ENCODE results near the gene ACTA1. TPM values are rescaled to one million over a fixed set of nuclear protein-coding genes. Genes with fewer than 3 reads are reported as not detected.

Gene ACTA1
- total and polyA plus RNA-seq, 2 donors (not counting 1 experiment from before 2014, with no cell fraction given) = 0.21 TPM; not detected in 1

DNA sequence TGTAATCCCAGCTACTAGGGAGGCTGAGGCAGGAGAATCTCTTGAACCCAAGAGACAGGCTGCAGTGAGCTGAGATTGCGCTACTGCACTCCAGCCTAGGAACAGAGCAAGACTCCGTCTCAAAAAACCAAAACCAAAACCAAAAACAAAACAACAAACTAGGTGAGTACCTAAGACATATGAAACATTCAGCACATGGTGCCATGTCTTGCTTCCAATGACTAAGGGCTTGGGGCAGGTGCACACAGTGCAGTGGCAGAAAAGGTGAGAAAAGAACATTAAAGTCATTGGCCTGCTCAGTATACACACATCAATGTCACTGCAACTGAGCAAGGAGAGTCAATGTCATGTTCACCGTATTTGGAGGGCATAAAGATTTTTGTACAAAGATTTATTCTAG, 4.1 kb upstream of the ACTA1 start:
- Histone ChIP-seq H3K27me3 (replicated peaks in 1 of 4; ENCODE audit: control extremely low read depth in 1 of 4, control insufficient read depth in 3 of 4, insufficient read depth in 4 of 4, low read length in 3 of 4) (peaks cover 0 to 29% (median 16%) of the 10 kb centered on the region in 4 experiments), H3K36me3 (replicated peaks in 1 of 2; ENCODE audit: control extremely low read depth in 1 of 2, control insufficient read depth in 1 of 2, extremely low read depth in 1 of 2, insufficient read depth in 2 of 2, low read length in 1 of 2) (peaks cover 0 to 16% of the 10 kb centered on the region in 2 experiments), H3K4me3 (ENCODE audit: control extremely low read depth in 1 of 5, extremely low read depth in 1 of 5, insufficient read depth in 1 of 5, low read depth in 2 of 5, low read length in 4 of 5) (no peak overlapping the region), H3K79me2 (ENCODE audit: control insufficient read depth, insufficient read depth, low read length) (no peaks in the 10 kb centered on the region), H3K9me3 (ENCODE audit: control extremely low read depth in 1 of 3, control insufficient read depth in 2 of 3, insufficient read depth in 1 of 3, low read length in 2 of 3) (peaks cover 0 to 11% (median 0%) of the 10 kb centered on the region in 3 donors), H4K20me1 (ENCODE audit: control insufficient read depth, insufficient read depth, low read length, poor library complexity, severe bottlenecking) (no peaks in the 10 kb centered on the region), H2AFZ (ENCODE audit: insufficient read depth, low read depth, low read length, poor library complexity, severe bottlenecking) (no peak overlapping the region), H3K4me1 (ENCODE audit: control insufficient read depth in 2 of 2, insufficient read depth in 2 of 2, low read length in 2 of 2) (peaks cover 4 to 5% of the 10 kb centered on the region in 2 donors), H3K27ac (ENCODE audit: low read length in 2 of 2) (no peak overlapping the region), H3K4me2 (replicated peaks; ENCODE audit: low read depth, low read length, poor library complexity, severe bottlenecking) (no peak overlapping the region), H3K9ac (ENCODE audit: low read length) (no peak overlapping the region)
- ChIA-PET POLR2A (no interaction called here), CTCF (interaction anchor here (1.2 kb wide), 1 partner anchor 179 kb away, joined by 3 read pairs; no protein-coding TSS in a partner anchor)
- H3K27ac Mint-ChIP-seq = no peak overlapping the region
- no peak for ATAC-seq (ENCODE audit: low read depth)
- H3K4me3 Mint-ChIP-seq = no peak overlapping the region
- TF ChIP-seq, protein P1, sequence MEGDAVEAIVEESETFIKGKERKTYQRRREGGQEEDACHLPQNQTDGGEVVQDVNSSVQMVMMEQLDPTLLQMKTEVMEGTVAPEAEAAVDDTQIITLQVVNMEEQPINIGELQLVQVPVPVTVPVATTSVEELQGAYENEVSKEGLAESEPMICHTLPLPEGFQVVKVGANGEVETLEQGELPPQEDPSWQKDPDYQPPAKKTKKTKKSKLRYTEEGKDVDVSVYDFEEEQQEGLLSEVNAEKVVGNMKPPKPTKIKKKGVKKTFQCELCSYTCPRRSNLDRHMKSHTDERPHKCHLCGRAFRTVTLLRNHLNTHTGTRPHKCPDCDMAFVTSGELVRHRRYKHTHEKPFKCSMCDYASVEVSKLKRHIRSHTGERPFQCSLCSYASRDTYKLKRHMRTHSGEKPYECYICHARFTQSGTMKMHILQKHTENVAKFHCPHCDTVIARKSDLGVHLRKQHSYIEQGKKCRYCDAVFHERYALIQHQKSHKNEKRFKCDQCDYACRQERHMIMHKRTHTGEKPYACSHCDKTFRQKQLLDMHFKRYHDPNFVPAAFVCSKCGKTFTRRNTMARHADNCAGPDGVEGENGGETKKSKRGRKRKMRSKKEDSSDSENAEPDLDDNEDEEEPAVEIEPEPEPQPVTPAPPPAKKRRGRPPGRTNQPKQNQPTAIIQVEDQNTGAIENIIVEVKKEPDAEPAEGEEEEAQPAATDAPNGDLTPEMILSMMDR (IDR thresholded peaks at IDR 0.05) = no peak
- TF ChIP-seq EZH2 (IDR thresholded peaks at IDR 0.05; ENCODE audit: borderline replicate concordance, insufficient read depth, low read depth, low read length, poor library complexity, severe bottlenecking) = no peak
- intact Hi-C loops (cut with micrococcal nuclease) = no loop called here
- peaks cover 13% of the 10 kb centered on the region for H3K27me3 Mint-ChIP-seq
- no peaks in the 10 kb centered on the region for H3K9me3 Mint-ChIP-seq (ENCODE audit: insufficient read depth)
- WGBS (ENCODE audit: insufficient coverage) = no CpG with 5 or more reads among the region's 3 CpGs
- H3K4me1 Mint-ChIP-seq = peaks cover 1% of the 10 kb centered on the region
- no peak for DNase-seq

DNA sequence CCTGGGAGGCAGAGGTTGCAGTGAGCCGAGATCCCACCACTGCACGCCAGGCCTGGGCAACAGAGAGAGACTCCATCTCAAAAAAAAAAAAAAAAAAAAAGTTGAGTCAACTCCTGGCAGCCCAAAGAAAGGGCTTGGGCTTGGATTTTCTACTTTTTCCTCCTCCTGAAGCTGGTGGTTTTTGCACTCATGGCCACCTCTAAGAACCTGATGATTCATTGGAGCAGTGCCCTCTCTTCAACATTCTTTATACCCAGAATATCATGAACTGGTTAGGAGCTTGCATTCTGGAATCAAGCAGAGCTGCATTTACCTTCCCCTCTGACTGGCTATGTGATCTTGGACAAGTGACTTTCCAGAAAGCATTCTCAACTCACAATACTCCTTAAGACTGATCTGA, 3.5 kb upstream of the ACTA1 start:
- Histone ChIP-seq H3K36me3 (replicated peaks in 1 of 2; ENCODE audit: control extremely low read depth in 1 of 2, control insufficient read depth in 1 of 2, extremely low read depth in 1 of 2, insufficient read depth in 2 of 2, low read length in 1 of 2) (peaks cover 0 to 16% of the 10 kb centered on the region in 2 experiments), H3K27ac (ENCODE audit: low read length in 2 of 2) (no peak overlapping the region), H3K9me3 (ENCODE audit: control extremely low read depth in 1 of 3, control insufficient read depth in 2 of 3, insufficient read depth in 1 of 3, low read length in 2 of 3) (peaks cover 0 to 17% (median 0%) of the 10 kb centered on the region in 3 donors), H3K4me1 (ENCODE audit: control insufficient read depth in 2 of 2, insufficient read depth in 2 of 2, low read length in 2 of 2) (peaks cover 5 to 9% of the 10 kb centered on the region in 2 donors), H3K4me3 (ENCODE audit: control extremely low read depth in 1 of 5, extremely low read depth in 1 of 5, insufficient read depth in 1 of 5, low read depth in 2 of 5, low read length in 4 of 5) (no peak overlapping the region), H3K27me3 (replicated peaks in 1 of 4; ENCODE audit: control extremely low read depth in 1 of 4, control insufficient read depth in 3 of 4, insufficient read depth in 4 of 4, low read length in 3 of 4) (peaks cover 0 to 35% (median 19%) of the 10 kb centered on the region in 4 experiments), H3K79me2 (ENCODE audit: control insufficient read depth, insufficient read depth, low read length) (no peaks in the 10 kb centered on the region), H3K9ac (ENCODE audit: low read length) (no peak overlapping the region), H4K20me1 (ENCODE audit: control insufficient read depth, insufficient read depth, low read length, poor library complexity, severe bottlenecking) (no peaks in the 10 kb centered on the region), H3K4me2 (replicated peaks; ENCODE audit: low read depth, low read length, poor library complexity, severe bottlenecking) (no peak overlapping the region), H2AFZ (ENCODE audit: insufficient read depth, low read depth, low read length, poor library complexity, severe bottlenecking) (no peak overlapping the region)
- no peak for DNase-seq
- ChIA-PET CTCF (interaction anchor here (1.2 kb wide), 1 partner anchor 179 kb away, joined by 3 read pairs; no protein-coding TSS in a partner anchor), POLR2A (no interaction called here)
- intact Hi-C loops (cut with micrococcal nuclease) = no loop called here
- Mint-ChIP-seq H3K27ac (no peak overlapping the region), H3K9me3 (ENCODE audit: insufficient read depth) (no peaks in the 10 kb centered on the region), H3K4me1 (peaks cover 3% of the 10 kb centered on the region), H3K4me3 (no peak overlapping the region), H3K27me3 (peaks cover 16% of the 10 kb centered on the region)
- ATAC-seq (ENCODE audit: low read depth) = no peak
- 100% methylated on average over 1 of the region's 2 CpGs for WGBS (ENCODE audit: insufficient coverage)
- TF ChIP-seq, protein P1 (IDR thresholded peaks at IDR 0.05) = no peak

Measured in B cell (primary cell).